GM21526 (cell line): ENCODE measurements around the gene SORBS2.

Source experiments
- ATAC-seq: cut with Tn5 transposase; IDR thresholded peaks from one replicate; pipeline ENCODE4 v1.9.1; 2021; ENCODE audit warnings: moderate library complexity; ENCODE audit not compliant: unreplicated experiment, low FRiP score

The SORBS2 gene

GRCh38 chr4:185835814-185836213 is 23.8 kb upstream of the SORBS2 start:
- no peak for ATAC-seq

GRCh38 chr4:185835336-185835735 is 23.3 kb upstream of the SORBS2 start:
- no peak for ATAC-seq

- ATAC-seq = no peak
These were observed 22.8 kb upstream of the SORBS2 start for GRCh38 chr4:185834778-185835177.

GRCh38 chr4:185834088-185834487 is 22.1 kb upstream of the SORBS2 start:
- no peak for ATAC-seq

- ATAC-seq = no peak
These were observed 21.1 kb upstream of the SORBS2 start for GRCh38 chr4:185833055-185833598.

- no peak for ATAC-seq
These were observed 19.3 kb upstream of the SORBS2 start for GRCh38 chr4:185831125-185831815.

GRCh38 chr4:185830263-185830994 is 18.4 kb upstream of the SORBS2 start:
- no peak for ATAC-seq

- no peak for ATAC-seq
These were observed 14.4 kb upstream of the SORBS2 start for GRCh38 chr4:185826381-185826780.

GRCh38 chr4:185825737-185826136 is 13.7 kb upstream of the SORBS2 start:
- ATAC-seq = no peak

- ATAC-seq = no peak
These were observed 10.8 kb upstream of the SORBS2 start for GRCh38 chr4:185822791-185823190.

- no peak for ATAC-seq
These were observed 9.0 kb upstream of the SORBS2 start for GRCh38 chr4:185821029-185821419.

GRCh38 chr4:185820146-185821028 is 8.4 kb upstream of the SORBS2 start:
- ATAC-seq = no peak

- no peak for ATAC-seq
These were observed 7.2 kb upstream of the SORBS2 start for GRCh38 chr4:185819144-185819543.

GRCh38 chr4:185817403-185817818 is 5.4 kb upstream of the SORBS2 start:
- ATAC-seq = no peak

- ATAC-seq = no peak
These were observed 1.1 kb upstream of the SORBS2 start for GRCh38 chr4:185813133-185813532.

GRCh38 chr4:185810746-185811508 is 1.1 kb downstream of the SORBS2 start:
- no peak for ATAC-seq

- ATAC-seq = no peak
These were observed 2.4 kb downstream of the SORBS2 start for GRCh38 chr4:185809533-185810071.

GRCh38 chr4:185809121-185809520 is 2.9 kb downstream of the SORBS2 start:
- no peak for ATAC-seq

GRCh38 chr4:185805979-185806378 is 6.0 kb downstream of the SORBS2 start:
- ATAC-seq = no peak

- no peak for ATAC-seq
These were observed 6.7 kb downstream of the SORBS2 start for GRCh38 chr4:185805262-185805802.
